Neural crest cell (in vitro differentiated cells): ENCODE data around the gene PRSS12. TPM values are rescaled to one million over a fixed set of nuclear protein-coding genes. Genes with fewer than 3 reads are reported as not detected.

Experiments
- DNase-seq: peaks from one replicate; pipeline ENCODE4 v3.0.0; 2021; ENCODE audit warnings: low read depth, mixed read lengths, low spot score
- H3K27ac Mint-ChIP-seq: one replicate; pipeline ENCODE4 v1.8.0; 2021; ENCODE audit warnings: mild to moderate bottlenecking, mixed read lengths; ENCODE audit not compliant: unreplicated experiment
- H3K27me3 Mint-ChIP-seq: 2 replicates; pipeline ENCODE4 v1.8.0; 2021; ENCODE audit warnings: low read depth, mild to moderate bottlenecking, mixed read lengths
- H3K36me3 Mint-ChIP-seq: 2 replicates; pipeline ENCODE4 v1.8.0; 2021; ENCODE audit warnings: low read depth, mild to moderate bottlenecking, mixed read lengths
- H3K4me1 Mint-ChIP-seq: 2 replicates; pipeline ENCODE4 v1.8.0; 2021; ENCODE audit warnings: mixed read lengths
- H3K4me3 Mint-ChIP-seq: one replicate; pipeline ENCODE4 v1.8.0; 2021; ENCODE audit warnings: mild to moderate bottlenecking, mixed read lengths
- H3K9me3 Mint-ChIP-seq: 2 replicates; pipeline ENCODE4 v1.8.0; 2021; ENCODE audit warnings: mixed read lengths
- total RNA-seq: library from RNA; stranded (reverse); gene quantifications from 2 replicates; pipeline ENCODE4 v1.2.1, GENCODE V29; 2021
- TF ChIP-seq, protein P1 (sequence below): fragments of 200-600 bp; sonication (generic); conservative IDR thresholded peaks from 2 replicates; pipeline ENCODE4 v1.5.0; 2021; ENCODE audit warnings: antibody characterized with exemption, mild to moderate bottlenecking

The PRSS12 gene
- total RNA-seq, 1 donor from 2014 or later: 1.7 TPM

DNA sequence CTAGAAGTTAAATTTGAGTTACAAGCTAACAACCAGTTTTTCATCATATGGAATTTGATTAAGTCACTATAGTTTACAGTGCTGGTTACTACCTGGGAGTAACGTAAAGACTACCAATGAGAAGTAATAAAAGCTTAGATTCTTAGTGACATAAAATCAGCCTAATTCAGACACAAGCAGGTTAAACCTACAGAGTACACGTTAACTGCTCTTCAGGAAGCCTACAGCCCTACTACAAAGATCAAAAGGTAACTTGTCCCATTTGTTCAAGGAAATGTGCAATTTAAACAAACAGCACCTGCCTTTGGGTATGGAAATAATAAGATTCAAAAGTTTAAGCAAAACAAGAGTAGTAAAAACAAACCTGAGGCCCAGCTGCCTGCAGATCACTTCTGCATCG lies 21.5 kb downstream of the PRSS12 start:
- TF ChIP-seq, protein P1, sequence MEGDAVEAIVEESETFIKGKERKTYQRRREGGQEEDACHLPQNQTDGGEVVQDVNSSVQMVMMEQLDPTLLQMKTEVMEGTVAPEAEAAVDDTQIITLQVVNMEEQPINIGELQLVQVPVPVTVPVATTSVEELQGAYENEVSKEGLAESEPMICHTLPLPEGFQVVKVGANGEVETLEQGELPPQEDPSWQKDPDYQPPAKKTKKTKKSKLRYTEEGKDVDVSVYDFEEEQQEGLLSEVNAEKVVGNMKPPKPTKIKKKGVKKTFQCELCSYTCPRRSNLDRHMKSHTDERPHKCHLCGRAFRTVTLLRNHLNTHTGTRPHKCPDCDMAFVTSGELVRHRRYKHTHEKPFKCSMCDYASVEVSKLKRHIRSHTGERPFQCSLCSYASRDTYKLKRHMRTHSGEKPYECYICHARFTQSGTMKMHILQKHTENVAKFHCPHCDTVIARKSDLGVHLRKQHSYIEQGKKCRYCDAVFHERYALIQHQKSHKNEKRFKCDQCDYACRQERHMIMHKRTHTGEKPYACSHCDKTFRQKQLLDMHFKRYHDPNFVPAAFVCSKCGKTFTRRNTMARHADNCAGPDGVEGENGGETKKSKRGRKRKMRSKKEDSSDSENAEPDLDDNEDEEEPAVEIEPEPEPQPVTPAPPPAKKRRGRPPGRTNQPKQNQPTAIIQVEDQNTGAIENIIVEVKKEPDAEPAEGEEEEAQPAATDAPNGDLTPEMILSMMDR: no peak
- no peak overlapping the region for H3K4me3 Mint-ChIP-seq
- no peak for DNase-seq
- H3K27me3 Mint-ChIP-seq: no peaks in the 10 kb centered on the region
- no peaks in the 10 kb centered on the region for H3K9me3 Mint-ChIP-seq
- no peaks in the 10 kb centered on the region for H3K36me3 Mint-ChIP-seq
- H3K4me1 Mint-ChIP-seq: peaks cover 8% of the 10 kb centered on the region
- no peak overlapping the region for H3K27ac Mint-ChIP-seq

DNA sequence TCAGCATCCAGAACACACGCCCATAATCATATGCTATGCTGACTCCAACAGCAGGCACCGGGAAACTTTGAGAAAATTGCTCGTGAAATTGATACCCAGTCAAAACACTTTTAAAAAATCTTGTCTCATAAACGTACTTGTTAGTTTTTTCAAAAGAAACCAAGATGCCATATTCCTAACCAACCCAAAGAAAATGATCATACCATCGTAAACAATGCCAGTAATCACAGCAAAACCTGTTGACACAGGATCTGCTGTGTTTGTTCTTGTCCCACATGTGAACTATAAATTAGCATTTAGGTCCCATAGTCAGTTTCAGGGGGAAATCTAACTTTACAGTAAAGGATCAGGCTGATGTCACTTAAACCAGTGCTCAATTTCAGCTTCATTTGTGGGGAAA lies 23.0 kb downstream of the PRSS12 start:
- TF ChIP-seq, protein P1: no peak
- no peaks in the 10 kb centered on the region for H3K27me3 Mint-ChIP-seq
- no peaks in the 10 kb centered on the region for H3K4me1 Mint-ChIP-seq
- no peaks in the 10 kb centered on the region for H3K36me3 Mint-ChIP-seq
- H3K4me3 Mint-ChIP-seq: no peak overlapping the region
- no peak overlapping the region for H3K27ac Mint-ChIP-seq
- DNase-seq: no peak
- H3K9me3 Mint-ChIP-seq: no peaks in the 10 kb centered on the region

DNA sequence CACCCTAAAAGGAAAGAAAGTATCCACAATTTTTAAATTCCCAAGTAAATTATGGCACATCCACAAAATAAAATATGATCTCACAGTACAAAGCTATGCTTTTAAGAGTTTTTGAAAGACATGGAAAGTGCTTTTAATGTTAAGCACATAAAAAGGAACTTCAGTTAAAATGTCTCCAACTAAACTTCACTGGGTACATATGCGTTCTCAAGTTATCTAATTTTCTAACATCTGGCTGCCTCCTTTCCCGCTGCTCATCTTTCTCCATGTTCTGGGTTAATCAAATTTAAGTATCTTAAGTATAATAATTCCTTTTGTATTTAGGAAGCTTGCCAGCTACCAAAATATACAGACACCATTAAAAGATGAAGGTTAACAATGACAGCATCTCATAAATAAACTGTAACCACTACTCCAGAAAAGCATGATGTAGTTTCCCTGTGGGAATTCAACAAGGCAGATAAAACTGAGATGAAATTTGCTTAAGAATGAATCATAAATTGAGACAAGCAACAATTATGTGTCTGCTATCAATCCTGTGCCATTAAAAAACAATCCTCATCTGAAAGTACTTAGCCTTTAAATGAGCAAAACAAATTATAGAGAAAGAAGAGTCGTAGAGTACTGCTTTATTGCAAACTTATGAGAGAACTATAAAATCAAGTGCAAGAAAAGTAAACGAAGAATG lies 25.1 kb downstream of the PRSS12 start:
- no peaks in the 10 kb centered on the region for H3K36me3 Mint-ChIP-seq
- H3K9me3 Mint-ChIP-seq: no peaks in the 10 kb centered on the region
- H3K4me1 Mint-ChIP-seq: peaks cover 5% of the 10 kb centered on the region
- DNase-seq: no peak
- TF ChIP-seq, protein P1: no peak
- no peaks in the 10 kb centered on the region for H3K27me3 Mint-ChIP-seq
- H3K27ac Mint-ChIP-seq: no peak overlapping the region
- H3K4me3 Mint-ChIP-seq: no peak overlapping the region

DNA sequence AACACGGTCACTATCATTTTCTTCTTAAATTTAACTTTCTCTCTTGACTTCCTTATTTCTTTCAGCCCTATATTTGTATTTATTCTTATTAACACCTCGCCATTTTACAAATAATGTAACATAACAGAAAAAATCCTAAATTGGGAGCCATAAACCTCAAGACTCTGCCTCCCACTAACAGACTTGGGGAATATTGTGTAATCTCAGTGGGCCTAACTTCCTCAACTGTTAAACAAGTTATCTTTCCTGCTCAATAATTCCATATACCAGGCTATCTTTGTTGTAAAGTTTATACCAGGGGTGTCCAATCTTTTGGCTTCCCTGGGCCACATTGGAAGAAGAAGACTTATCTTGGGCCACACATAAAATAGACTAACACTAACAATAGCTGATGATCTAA lies 26.2 kb downstream of the PRSS12 start:
- Mint-ChIP-seq H3K27me3 (no peaks in the 10 kb centered on the region), H3K4me3 (no peak overlapping the region), H3K9me3 (no peaks in the 10 kb centered on the region), H3K36me3 (no peaks in the 10 kb centered on the region), H3K4me1 (peaks cover 5% of the 10 kb centered on the region), H3K27ac (no peak overlapping the region)
- DNase-seq: no peak
- TF ChIP-seq, protein P1: no peak

DNA sequence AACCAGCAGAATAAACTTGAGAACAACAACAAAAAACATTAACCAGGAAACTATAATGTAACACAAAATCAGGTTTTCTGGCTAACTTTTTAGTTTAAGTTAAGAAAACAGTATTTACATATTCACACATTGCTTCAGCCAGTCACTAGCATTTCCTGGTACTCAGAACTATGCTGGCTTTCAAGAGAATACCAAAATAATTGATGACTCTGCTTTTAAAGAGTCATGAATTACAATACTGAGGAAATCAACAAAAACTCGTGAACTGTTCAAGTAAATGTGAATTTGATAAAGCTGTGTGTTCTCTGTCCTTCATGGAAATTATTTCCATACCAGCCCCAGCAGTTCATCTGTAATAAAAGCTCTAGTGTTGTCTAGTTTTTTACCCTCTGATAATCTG lies 27.4 kb downstream of the PRSS12 start:
- Mint-ChIP-seq H3K4me3 (no peak overlapping the region), H3K9me3 (no peaks in the 10 kb centered on the region), H3K4me1 (peaks cover 5% of the 10 kb centered on the region), H3K27ac (no peak overlapping the region), H3K27me3 (no peaks in the 10 kb centered on the region), H3K36me3 (no peaks in the 10 kb centered on the region)
- TF ChIP-seq, protein P1: no peak
- no peak for DNase-seq
